ENCODE data around the gene MADD.

The MADD gene

GRCh38 chr11:47360341-47360740, 90.4 kb downstream of the MADD start:
- DNase-seq (ENCODE audit: low read depth), result no peak

GRCh38 chr11:47361419-47361818, 91.5 kb downstream of the MADD start:
- no peak for TF ChIP-seq CTCF (IDR thresholded peaks at IDR 0.05; ENCODE audit: low read depth, low read length, missing control alignments)
- DNase-seq (ENCODE audit: low read depth), result no peak
- no peak overlapping the region for H3K4me3 ChIP-seq (ENCODE audit: low read depth, low read length)
- in situ Hi-C loops (cut with HindIII; ENCODE audit: low sequenced_read_pairs), result no loop called here

More at GRCh38 chr11:47360341-47360740, 90.4 kb downstream of the MADD start:
- no peak for TF ChIP-seq CTCF (IDR thresholded peaks at IDR 0.05; ENCODE audit: low read depth, low read length, missing control alignments)
- in situ Hi-C loops (cut with HindIII; ENCODE audit: low sequenced_read_pairs), result no loop called here
- no peak overlapping the region for H3K4me3 ChIP-seq (ENCODE audit: low read depth, low read length)

GRCh38 chr11:47366020-47366490, 96.1 kb downstream of the MADD start:
- no peak for DNase-seq (ENCODE audit: low read depth)
- in situ Hi-C loops (cut with HindIII; ENCODE audit: low sequenced_read_pairs), result no loop called here
- TF ChIP-seq CTCF (IDR thresholded peaks at IDR 0.05; ENCODE audit: low read depth, low read length, missing control alignments), result no peak
- no peak overlapping the region for H3K4me3 ChIP-seq (ENCODE audit: low read depth, low read length)

GRCh38 chr11:47369676-47370075, 99.7 kb downstream of the MADD start:
- H3K4me3 ChIP-seq (ENCODE audit: low read depth, low read length), result no peak overlapping the region
- no peak for TF ChIP-seq CTCF (IDR thresholded peaks at IDR 0.05; ENCODE audit: low read depth, low read length, missing control alignments)
- no peak for DNase-seq (ENCODE audit: low read depth)
- in situ Hi-C loops (cut with HindIII; ENCODE audit: low sequenced_read_pairs), result no loop called here

GRCh38 chr11:47372422-47372821, 102.5 kb downstream of the MADD start:
- in situ Hi-C loops (cut with HindIII; ENCODE audit: low sequenced_read_pairs), result no loop called here

GRCh38 chr11:47373876-47374719, 104.2 kb downstream of the MADD start:
- in situ Hi-C loops (cut with HindIII; ENCODE audit: low sequenced_read_pairs), result no loop called here
- peak; percentile 24 for DNase-seq (ENCODE audit: low read depth)
- TF ChIP-seq CTCF (IDR thresholded peaks at IDR 0.05; ENCODE audit: low read depth, low read length, missing control alignments), result peak; percentile 97
- H3K4me3 ChIP-seq (ENCODE audit: low read depth, low read length), result no peak overlapping the region

More at GRCh38 chr11:47372422-47372821, 102.5 kb downstream of the MADD start:
- H3K4me3 ChIP-seq (ENCODE audit: low read depth, low read length), result no peak overlapping the region
- DNase-seq (ENCODE audit: low read depth), result no peak
- no peak for TF ChIP-seq CTCF (IDR thresholded peaks at IDR 0.05; ENCODE audit: low read depth, low read length, missing control alignments)
